NCI-H1092 (cell line): ENCODE measurements around the gene TNFRSF6B.

Experiments
- DNase-seq: peaks from one replicate; lab custom pipeline; 2025; lab: John Stamatoyannopoulos, UW

The TNFRSF6B gene

DNA sequence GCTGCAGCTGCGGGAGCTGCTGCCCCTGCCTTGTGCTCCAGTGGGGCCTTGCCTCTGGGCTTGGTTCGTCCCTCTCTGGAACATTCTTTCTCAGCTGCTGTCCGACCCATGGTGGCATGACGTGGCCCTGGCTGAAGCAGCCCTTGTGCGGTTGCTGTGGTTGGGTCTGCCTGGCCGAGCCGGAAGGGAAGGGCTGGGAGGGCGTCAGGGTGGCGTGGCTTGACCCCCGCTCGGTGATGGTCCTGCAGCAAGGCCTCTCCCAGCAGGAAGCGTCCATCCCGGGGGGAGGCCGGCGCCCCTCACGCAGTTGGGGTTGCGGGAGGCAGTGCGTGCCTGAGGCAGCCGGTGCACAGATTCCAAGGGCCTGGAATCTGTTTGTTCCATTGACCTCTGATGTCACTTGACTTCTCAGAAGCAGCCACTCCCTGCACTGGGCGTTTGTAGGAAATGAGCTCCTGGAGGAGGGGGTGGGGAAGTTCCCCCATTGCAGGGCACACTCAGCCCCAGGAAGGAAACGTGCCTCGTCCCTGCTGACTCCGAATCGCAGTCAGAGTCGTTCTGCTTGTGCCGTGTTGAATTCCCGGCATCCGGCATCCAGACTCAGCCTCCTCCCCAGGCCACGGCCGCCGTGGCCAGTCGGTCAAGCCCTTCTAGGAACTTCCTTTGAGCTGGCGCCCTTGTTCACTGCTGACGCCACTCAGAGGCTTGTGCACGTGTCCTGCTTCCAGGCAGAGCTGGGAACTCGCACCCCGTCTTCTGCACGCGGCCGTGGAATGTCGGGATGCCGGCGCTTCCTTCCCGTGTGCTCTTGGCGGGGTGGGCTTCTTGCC lies 9.7 kb upstream of the TNFRSF6B start:
- DNase-seq: no peak

DNA sequence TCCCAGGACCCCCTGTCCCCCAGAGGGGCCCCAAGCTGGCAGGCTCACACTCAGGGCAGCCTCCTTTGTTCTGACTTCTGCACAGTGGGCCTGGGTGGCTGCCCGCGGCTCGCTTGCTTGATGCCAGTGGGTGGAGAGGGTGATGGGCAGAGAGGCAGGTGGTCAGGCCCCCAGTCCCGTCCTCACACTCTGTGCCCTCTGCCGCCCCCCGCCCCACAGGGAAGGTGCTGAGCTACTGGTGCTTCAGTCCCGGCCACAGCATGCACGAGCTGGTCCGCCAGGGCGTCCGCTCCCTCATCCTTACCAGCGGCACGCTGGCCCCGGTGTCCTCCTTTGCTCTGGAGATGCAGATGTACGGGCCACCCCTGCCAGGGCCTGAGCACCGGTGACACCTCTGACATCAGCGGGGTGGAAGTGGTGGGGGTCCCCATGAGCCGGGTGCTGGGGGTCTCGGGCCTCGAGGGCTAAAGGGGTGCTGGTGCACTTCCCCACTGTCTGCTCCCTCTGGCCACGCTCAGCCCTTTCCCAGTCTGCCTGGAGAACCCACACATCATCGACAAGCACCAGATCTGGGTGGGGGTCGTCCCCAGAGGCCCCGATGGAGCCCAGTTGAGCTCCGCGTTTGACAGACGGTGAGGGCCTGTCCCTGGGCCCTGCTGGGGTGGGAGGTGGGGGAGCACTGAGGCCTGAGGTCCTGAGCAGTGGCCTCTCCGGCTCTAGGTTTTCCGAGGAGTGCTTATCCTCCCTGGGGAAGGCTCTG lies 8.9 kb upstream of the TNFRSF6B start:
- DNase-seq: no peak

DNA sequence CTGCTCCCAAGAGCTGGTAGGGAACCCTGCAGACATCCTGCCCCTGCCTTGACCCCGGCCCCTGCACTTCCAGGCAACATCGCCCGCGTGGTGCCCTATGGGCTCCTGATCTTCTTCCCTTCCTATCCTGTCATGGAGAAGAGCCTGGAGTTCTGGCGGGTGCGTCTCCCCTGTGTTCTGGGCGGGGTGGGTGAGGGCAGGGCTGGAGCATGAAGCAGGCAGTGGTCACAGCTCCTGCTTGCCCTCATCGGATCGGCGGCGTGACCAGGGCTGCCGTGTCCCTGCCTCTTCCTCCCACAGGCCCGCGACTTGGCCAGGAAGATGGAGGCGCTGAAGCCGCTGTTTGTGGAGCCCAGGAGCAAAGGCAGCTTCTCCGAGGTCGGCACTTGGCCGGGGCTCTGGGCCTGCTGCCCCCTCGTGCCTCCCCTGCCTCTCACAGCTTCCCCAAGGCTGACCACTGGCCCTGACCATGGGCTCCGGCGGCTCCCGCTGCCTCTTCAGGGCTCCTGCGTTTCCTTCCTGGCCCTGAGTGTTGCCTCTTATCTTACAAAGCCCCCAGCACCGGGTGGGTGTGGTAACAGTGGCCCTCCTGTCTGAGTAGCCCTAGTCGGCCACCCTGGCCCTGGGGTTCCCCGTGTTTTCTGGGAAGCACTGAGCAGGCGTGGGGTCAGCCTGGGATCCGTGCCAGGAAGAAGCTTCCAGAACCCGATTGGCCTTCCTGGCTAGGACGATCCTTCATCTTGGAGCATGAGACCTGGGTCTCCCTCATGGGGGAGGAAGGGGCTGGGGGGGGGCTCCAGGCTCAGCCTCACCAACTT lies 8.0 kb upstream of the TNFRSF6B start:
- no peak for DNase-seq

GRCh38 chr20:63689046-63690002 lies 7.1 kb upstream of the TNFRSF6B start:
- no peak for DNase-seq

DNA sequence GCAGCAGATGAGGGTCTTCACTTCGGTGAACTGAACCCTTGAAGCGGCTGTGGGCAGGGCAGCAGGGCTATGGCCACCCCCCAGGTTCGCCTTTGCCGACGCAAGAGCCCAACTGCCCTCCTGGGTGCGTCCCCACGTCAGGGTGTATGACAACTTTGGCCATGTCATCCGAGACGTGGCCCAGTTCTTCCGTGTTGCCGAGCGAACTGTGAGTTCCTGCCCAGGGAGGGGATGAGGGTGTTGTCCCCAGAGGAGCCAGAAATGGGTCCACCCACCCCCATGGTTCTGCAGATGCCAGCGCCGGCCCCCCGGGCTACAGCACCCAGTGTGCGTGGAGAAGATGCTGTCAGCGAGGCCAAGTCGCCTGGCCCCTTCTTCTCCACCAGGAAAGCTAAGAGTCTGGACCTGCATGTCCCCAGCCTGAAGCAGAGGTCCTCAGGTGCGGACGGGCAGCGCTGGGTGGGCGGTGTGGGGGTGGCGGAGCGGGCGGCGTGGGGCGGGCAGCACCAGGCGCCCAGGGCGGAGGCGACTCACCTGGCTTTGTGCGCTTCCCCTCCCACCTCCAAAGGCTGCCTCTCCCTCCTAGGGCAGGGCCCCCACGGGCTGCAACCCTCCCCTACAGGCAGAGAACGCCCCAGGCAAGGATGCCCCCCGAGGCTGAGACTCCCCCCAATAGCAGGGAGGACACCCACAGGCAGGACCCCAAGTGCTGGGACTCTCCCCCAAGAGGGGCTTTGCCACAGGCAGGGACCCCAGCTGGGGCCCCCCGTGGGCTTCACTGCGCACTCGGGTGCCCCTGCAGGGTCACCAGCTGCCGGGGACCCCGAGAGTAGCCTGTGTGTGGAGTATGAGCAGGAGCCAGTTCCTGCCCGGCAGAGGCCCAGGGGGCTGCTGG lies 6.2 kb upstream of the TNFRSF6B start:
- no peak for DNase-seq

DNA sequence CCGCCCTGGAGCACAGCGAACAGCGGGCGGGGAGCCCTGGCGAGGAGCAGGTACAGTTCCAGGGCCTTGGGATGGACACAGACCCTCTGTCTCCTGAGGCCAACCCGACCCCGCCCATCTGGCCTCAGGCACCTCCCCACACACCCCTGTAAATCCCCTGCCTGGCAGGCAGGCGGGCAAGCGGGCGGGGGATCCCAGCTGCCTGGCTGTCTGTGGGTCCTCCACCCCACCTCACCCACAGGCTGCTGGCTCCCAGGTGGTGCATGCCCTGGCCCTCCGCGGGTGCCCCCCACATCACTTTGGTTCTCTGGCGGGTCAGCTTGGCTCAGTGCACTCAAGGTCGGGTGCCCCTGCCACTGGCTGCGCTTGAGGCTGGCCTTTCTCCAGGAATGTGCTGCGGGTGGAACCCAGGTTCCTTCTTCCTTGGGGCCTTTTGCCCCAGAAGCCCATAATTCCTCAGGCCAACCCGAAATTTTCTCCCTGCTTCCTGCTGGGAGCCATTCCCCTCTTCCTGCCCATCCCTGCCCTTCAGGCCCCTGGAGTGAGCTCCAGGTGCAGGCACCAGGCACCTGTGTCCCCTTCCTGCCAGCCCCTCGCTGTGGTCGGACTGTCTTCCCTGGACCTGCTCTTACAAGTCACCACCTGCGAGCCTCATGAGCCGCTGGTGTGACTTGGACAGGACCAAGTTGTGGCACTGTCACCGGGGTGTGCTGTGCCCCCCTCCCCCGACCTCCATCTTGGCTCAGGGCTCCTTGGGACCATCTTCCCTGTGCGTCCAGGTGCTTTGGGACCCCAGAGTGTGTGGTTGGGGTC lies 5.3 kb upstream of the TNFRSF6B start:
- no peak for DNase-seq

GRCh38 chr20:63691711-63692435 lies 4.6 kb upstream of the TNFRSF6B start:
- DNase-seq: no peak

DNA sequence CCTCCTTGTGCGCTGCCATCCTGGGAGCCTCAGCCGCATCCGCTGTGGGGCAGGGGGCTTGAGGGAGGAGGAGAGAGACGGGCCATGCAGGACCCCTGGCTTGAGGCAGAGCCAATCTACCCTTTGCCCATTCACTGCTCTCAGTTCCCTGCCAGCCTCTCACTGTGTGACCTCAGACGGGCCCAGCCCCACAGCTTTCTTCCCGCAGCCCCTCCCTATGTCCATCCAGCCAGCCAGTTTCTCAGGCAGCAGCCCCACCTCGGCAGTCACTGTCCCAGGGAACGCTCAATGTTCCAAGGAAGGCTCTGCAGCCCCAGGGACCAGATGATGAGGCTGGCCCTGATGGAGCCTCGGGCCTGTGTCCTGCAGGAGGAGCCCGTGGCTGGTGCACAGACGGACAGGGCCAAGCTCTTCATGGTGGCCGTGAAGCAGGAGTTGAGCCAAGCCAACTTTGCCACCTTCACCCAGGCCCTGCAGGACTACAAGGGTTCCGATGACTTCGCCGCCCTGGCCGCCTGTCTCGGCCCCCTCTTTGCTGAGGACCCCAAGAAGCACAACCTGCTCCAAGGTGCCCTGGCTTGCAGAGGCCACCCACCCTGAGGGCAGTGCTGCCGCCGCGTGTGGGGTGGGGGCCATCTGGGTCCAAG lies 3.9 kb upstream of the TNFRSF6B start:
- DNase-seq: no peak

DNA sequence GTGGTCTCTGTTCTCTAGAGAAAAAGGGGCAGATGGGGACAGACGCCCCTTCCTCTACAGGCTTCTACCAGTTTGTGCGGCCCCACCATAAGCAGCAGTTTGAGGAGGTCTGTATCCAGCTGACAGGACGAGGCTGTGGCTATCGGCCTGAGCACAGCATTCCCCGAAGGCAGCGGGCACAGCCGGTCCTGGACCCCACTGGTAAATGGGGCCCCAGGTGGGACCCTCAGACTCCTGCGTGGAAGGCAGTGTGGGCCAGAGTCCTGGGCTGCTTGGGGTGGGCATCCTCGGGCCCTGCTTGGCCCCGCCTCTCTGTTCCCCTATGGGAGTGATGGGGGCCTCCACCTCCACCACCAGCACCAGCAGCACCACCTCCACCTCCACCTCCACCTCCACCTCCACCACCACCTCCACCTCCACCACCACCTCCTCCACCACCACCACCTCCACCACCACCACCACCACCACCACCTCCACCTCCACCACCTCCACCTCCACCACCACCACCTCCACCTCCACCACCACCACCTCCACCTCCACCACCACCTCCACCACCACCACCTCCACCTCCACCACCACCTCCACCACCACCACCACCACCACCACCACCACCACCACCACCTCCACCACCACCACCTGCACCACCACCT lies 3.2 kb upstream of the TNFRSF6B start:
- no peak for DNase-seq

DNA sequence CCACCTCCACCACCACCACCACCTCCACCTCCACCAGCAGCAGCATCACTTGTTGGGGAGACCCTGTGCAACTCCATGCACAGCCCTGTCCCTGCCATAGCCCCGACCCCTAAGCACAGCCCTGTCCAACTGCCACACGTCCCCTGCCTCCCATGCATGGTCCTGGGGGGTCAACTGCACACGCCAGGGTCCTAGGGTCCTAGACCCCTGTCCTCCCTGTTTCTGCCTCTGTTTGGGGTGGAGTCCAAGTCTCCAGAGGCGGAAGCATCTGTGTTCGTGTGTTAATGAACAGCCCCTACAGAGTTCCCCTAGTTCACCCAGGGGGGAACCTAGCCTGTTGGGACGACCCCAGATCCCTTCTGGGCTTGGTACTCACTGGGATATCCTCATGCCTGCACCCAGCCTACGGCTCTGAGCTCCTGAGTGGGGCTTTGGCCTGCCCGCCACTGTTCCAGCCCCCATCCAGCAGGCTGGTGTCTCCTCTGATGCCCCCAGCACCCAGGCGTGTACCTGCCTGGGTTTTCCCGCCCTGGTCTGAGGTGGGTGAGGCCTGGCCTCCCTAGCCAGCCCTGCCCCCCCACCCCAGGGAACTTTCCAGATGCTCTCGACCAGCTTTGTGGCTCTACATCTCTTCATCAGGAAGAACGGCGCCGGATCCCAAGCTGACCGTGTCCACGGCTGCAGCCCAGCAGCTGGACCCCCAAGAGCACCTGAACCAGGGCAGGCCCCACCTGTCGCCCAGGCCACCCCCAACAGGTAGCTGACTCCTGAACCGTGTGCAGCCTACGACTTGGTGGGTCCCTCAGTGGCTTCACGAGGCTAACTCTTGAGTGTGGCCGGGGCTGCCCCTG lies 2.5 kb upstream of the TNFRSF6B start:
- DNase-seq: no peak

DNA sequence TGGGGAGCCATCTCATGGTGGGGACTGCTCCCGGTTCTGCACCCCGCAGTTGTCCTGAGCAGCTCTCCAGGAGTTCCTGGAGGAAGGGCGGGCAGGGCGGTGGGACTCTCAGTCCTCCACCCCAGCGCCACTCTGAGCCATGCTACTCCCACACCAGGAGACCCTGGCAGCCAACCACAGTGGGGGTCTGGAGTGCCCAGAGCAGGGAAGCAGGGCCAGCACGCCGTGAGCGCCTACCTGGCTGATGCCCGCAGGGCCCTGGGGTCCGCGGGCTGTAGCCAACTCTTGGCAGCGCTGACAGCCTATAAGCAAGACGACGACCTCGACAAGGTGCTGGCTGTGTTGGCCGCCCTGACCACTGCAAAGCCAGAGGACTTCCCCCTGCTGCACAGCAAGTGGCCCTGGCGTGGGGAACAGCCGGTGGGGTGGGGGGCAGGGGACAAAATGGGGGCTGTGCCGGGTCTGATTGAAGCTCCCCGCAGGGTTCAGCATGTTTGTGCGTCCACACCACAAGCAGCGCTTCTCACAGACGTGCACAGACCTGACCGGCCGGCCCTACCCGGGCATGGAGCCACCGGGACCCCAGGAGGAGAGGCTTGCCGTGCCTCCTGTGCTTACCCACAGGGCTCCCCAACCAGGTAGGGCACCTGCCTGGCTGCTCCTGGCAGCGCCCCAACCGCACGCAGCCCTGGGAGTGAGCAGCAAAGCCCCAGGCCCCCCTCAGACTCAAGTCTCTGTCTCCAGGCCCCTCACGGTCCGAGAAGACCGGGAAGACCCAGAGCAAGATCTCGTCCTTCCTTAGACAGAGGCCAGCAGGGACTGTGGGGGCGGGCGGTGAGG lies 1.6 kb upstream of the TNFRSF6B start:
- no peak for DNase-seq

DNA sequence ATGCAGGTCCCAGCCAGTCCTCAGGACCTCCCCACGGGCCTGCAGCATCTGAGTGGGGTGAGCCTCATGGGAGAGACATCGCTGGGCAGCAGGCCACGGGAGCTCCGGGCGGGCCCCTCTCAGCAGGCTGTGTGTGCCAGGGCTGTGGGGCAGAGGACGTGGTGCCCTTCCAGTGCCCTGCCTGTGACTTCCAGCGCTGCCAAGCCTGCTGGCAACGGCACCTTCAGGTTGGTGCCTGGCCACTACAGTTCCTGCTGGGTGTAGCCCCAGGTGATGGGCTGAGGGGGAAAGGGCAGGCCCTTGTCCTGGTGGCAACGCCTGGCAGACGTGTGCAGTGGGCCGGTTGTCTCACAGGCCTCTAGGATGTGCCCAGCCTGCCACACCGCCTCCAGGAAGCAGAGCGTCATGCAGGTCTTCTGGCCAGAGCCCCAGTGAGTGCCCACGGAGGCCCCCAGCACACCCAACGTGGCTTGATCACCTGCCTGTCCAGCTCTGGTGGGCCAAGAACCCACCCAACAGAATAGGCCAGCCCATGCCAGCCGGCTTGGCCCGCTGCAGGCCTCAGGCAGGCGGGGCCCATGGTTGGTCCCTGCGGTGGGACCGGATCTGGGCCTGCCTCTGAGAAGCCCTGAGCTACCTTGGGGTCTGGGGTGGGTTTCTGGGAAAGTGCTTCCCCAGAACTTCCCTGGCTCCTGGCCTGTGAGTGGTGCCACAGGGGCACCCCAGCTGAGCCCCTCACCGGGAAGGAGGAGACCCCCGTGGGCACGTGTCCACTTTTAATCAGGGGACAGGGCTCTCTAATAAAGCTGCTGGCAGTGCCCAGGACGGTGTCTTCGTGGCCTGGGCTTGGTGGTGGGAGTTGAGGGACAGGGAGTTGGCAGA lies 787 bp upstream of the TNFRSF6B start:
- no peak for DNase-seq

DNA sequence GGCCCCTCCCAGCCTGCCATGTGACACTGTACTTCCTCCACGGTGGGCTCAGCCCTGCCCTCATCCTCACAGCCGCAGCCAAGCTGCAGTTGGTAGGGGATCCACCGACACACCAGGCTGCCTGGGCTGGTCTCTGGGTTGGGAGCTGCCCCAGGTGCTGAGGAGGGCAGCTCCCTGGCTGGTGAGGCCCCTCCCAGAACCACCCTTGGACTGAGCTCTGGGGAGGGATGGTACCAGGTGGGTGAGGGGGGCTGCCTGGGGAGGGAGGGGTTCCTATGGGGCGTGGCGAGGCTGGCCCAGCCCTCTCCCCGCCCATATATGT lies 185 bp upstream of the TNFRSF6B start:
- no peak for DNase-seq

DNA sequence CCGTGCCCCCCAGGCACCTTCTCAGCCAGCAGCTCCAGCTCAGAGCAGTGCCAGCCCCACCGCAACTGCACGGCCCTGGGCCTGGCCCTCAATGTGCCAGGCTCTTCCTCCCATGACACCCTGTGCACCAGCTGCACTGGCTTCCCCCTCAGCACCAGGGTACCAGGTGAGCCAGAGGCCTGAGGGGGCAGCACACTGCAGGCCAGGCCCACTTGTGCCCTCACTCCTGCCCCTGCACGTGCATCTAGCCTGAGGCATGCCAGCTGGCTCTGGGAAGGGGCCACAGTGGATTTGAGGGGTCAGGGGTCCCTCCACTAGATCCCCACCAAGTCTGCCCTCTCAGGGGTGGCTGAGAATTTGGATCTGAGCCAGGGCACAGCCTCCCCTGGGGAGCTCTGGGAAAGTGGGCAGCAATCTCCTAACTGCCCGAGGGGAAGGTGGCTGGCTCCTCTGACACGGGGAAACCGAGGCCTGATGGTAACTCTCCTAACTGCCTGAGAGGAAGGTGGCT lies 960 bp downstream of the TNFRSF6B start:
- DNase-seq: no peak
